HFFc6 (cell line): ENCODE data around the gene HSD17B13. TPM values are rescaled to one million over a fixed set of nuclear protein-coding genes. Genes with fewer than 3 reads are reported as not detected.

ENCODE experiments used
- DNase-seq: peaks from one replicate; pipeline ENCODE4 v3.0.0-alpha.2; 2018
- H3K27ac Mint-ChIP-seq: 2 replicates; pipeline ENCODE4 v1.8.0; 2020; ENCODE audit warnings: mild to moderate bottlenecking, mixed read lengths
- H3K27me3 Mint-ChIP-seq: 2 replicates; pipeline ENCODE4 v1.8.0; 2021; ENCODE audit warnings: mild to moderate bottlenecking, moderate library complexity, mixed read lengths; ENCODE audit not compliant: insufficient read depth
- H3K36me3 Mint-ChIP-seq: 2 replicates; pipeline ENCODE4 v1.8.0; 2021; ENCODE audit warnings: low read depth, mixed read lengths
- H3K4me1 Mint-ChIP-seq: 2 replicates; pipeline ENCODE4 v1.8.0; 2020; ENCODE audit warnings: low read depth, mixed read lengths
- H3K4me3 Mint-ChIP-seq: 2 replicates; pipeline ENCODE4 v1.8.0; 2020; ENCODE audit warnings: mild to moderate bottlenecking, moderate library complexity, mixed read lengths
- H3K9me3 Mint-ChIP-seq: 2 replicates; pipeline ENCODE4 v1.8.0; 2020; ENCODE audit warnings: mild to moderate bottlenecking, mixed read lengths
- microRNA-seq: library from miRNA; unstranded; fragments of <30 nt; microRNA quantifications from one replicate; pipeline ENCODE4, GENCODE V29; 2019
- total RNA-seq, 6 experiments: library from RNA; stranded (reverse); fragmentation: NEBNext Ultra II Directional; extraction: Animal tissue kit (Norgen Biotek cat#: 25700); gene quantifications; 2 replicates in 1 of 6; 3 replicates in 5 of 6; pipeline ENCODE4 v1.2.3, GENCODE V29; 2021
- TF ChIP-seq, protein P1 (sequence below): fragments of 200-600 bp; sonication (generic); IDR thresholded peaks from 2 replicates; pipeline ENCODE4 v1.5.0; 2021; ENCODE audit warnings: antibody characterized with exemption, mild to moderate bottlenecking

Gene HSD17B13
- total RNA-seq, 6 experiments from 2014 or later: not detected

DNA sequence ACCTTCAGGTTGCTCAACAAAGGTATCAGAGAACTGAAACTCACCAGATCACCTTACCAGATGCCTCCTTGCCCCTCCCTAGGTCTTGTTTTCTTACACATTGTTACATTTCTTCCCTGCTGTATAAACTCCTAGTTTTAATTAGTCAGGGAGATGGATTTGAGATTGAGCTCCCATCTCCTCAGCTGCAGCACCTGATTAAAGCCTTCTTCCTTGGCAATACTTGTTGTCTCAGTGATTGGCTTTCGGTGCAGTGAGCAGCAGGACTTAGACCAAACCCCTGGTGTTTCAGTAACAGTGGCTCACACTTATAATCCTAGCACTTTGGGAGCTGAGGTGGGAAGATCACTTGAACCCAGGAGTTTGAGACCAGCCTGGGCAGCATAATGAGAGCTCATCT is 59.8 kb downstream of the HSD17B13 start:
- H3K27me3 Mint-ChIP-seq: peaks cover 20% of the 10 kb centered on the region
- H3K27ac Mint-ChIP-seq: no peak overlapping the region
- TF ChIP-seq, protein P1, sequence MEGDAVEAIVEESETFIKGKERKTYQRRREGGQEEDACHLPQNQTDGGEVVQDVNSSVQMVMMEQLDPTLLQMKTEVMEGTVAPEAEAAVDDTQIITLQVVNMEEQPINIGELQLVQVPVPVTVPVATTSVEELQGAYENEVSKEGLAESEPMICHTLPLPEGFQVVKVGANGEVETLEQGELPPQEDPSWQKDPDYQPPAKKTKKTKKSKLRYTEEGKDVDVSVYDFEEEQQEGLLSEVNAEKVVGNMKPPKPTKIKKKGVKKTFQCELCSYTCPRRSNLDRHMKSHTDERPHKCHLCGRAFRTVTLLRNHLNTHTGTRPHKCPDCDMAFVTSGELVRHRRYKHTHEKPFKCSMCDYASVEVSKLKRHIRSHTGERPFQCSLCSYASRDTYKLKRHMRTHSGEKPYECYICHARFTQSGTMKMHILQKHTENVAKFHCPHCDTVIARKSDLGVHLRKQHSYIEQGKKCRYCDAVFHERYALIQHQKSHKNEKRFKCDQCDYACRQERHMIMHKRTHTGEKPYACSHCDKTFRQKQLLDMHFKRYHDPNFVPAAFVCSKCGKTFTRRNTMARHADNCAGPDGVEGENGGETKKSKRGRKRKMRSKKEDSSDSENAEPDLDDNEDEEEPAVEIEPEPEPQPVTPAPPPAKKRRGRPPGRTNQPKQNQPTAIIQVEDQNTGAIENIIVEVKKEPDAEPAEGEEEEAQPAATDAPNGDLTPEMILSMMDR: no peak
- H3K36me3 Mint-ChIP-seq: no peaks in the 10 kb centered on the region
- DNase-seq: no peak
- no peak overlapping the region for H3K4me3 Mint-ChIP-seq
- H3K9me3 Mint-ChIP-seq: peaks cover 5% of the 10 kb centered on the region
- no peaks in the 10 kb centered on the region for H3K4me1 Mint-ChIP-seq

DNA sequence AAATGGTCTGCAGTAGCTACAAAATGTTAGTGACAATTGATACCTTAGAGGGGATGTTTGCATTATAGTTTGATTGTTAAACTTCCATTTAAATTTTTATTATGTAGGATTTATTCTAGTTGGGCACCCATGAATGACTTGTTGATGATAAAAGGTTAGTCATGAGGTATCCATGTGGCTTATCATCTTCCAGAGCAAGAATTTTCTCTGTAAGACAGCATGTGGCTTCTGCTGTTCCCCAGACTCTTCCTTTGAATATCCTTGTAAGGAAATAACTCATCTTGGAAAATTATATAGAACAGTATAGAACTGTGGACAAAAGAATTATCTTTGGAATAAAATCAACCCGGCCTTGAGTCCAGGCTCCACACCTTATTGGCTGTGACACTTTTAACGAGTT is 62.2 kb downstream of the HSD17B13 start:
- no peak overlapping the region for H3K27ac Mint-ChIP-seq
- DNase-seq: no peak

DNA sequence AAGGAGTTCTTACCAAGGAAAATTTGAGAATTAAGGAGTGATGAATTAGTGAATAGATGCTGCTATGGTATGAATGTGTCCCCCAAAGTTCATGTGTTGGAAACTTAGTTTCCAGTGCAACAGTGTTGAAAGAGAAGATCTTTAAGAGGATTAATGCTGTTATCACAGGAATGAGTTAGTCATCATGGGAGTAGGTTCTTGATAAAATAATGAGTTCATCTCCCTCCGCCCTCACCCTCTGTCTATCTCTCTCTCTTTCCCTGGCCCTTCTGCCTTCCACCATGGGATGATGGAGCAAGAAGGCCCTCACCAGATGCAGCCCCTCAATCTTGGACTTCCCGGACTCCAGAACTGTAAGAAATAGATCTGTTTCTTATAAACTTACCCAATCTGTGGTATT is 64.0 kb downstream of the HSD17B13 start:
- Mint-ChIP-seq H3K4me1 (no peaks in the 10 kb centered on the region), H3K36me3 (no peaks in the 10 kb centered on the region; the same call in 1 of the 2 replicates), H3K27ac (no peak overlapping the region), H3K4me3 (no peak overlapping the region), H3K27me3 (peaks cover 11% of the 10 kb centered on the region), H3K9me3 (peaks cover 10% of the 10 kb centered on the region)
- no peak for DNase-seq
- TF ChIP-seq, protein P1: no peak

More for the DNA sequence above, 62.2 kb downstream of the HSD17B13 start:
- no peaks in the 10 kb centered on the region; the same call in 1 of the 2 replicates for H3K36me3 Mint-ChIP-seq
- no peaks in the 10 kb centered on the region for H3K4me1 Mint-ChIP-seq
- H3K27me3 Mint-ChIP-seq: peaks cover 10% of the 10 kb centered on the region
- TF ChIP-seq, protein P1: no peak
- H3K4me3 Mint-ChIP-seq: no peak overlapping the region
- peaks cover 9% of the 10 kb centered on the region for H3K9me3 Mint-ChIP-seq

DNA sequence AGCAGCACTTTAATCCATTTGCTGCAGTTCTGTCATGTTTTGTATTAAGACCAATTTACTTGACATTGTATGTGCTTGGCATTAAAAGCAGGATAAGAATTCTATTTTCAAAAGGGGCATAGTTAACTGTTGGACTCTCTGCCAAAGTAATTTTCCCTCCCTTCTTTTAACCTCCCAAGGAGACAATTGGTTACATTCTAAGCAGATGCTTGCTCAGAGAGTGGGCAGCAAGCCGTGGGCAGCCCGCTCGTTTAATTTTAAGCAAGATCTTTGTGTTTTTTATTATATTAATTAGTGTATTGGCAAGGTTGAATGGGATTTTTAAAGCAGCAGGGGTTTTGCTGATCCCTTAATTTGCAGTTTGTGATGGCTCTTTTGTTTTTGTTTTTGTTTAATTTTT is 65.2 kb downstream of the HSD17B13 start:
- Mint-ChIP-seq H3K4me3 (no peak overlapping the region), H3K36me3 (no peaks in the 10 kb centered on the region; the same call in 1 of the 2 replicates), H3K4me1 (no peaks in the 10 kb centered on the region), H3K27ac (no peak overlapping the region), H3K27me3 (peaks cover 8% of the 10 kb centered on the region), H3K9me3 (peaks cover 5% of the 10 kb centered on the region; the same call in 1 of the 2 replicates)
- TF ChIP-seq, protein P1: no peak
- DNase-seq: no peak

DNA sequence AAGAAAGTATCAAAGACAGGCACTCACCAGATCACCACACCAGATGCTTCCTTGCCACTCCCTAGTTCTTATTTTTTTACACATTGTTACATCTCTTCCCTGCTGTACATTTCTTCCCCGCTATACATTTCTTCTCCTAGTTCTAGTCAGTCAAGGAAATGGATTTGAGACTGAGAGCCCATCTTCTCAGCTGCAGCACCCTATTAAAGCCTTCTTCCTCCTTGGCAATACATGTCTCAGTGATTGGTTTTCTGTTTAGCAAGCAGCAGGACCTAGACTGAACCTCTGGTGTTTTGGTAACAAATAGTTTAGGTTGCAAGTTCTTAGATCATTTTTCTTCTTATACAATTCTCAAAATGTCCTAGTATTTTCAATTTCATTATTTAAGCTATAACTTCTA is 66.9 kb downstream of the HSD17B13 start:
- H3K4me3 Mint-ChIP-seq: no peak overlapping the region
- H3K36me3 Mint-ChIP-seq: no peaks in the 10 kb centered on the region; the same call in 1 of the 2 replicates
- no peak overlapping the region for H3K27ac Mint-ChIP-seq
- TF ChIP-seq, protein P1: no peak
- H3K9me3 Mint-ChIP-seq: peaks cover 5% of the 10 kb centered on the region; the same call in 1 of the 2 replicates
- peaks cover 12% of the 10 kb centered on the region for H3K27me3 Mint-ChIP-seq
- no peak for DNase-seq
- H3K4me1 Mint-ChIP-seq: no peaks in the 10 kb centered on the region

Small RNA genes within 50 kb of the gene (microRNA-seq; reads per million reads assigned to microRNA genes)
- gene MIR5705: not detected

Other genes starting within 250 kb of the HSD17B13 start
- gene KLHL8, start 102.3 kb downstream of the HSD17B13 start, total RNA-seq: 10 to 100 TPM in 3 of 6 experiments, 1 to 10 TPM in 3; 8.0 to 11.5 (median 9.8) TPM
- 10 to 100 TPM; 14.6 to 18.7 (median 16.3) TPM for gene HSD17B11, start 68.3 kb upstream of the HSD17B13 start, total RNA-seq
- gene NUDT9, start 99.7 kb upstream of the HSD17B13 start, total RNA-seq: 10 to 100 TPM; 21.3 to 28.0 (median 23.4) TPM
- not detected for gene SPARCL1, start 206.5 kb upstream of the HSD17B13 start, total RNA-seq